GM23338 (cell line): ENCODE results near the gene PNLIPRP3. TPM values are rescaled to one million over a fixed set of nuclear protein-coding genes. Genes with fewer than 3 reads are reported as not detected.

ENCODE experiments used
- EZH2phosphoT487 ChIP-seq: fragments of 200-600 bp; sonication (generic); IDR thresholded peaks from one replicate; pipeline ENCODE4 v1.8.1; 2018; ENCODE audit warnings: antibody characterized with exemption; ENCODE audit not compliant: unreplicated experiment
- NANOG ChIP-seq: IDR thresholded peaks from 2 replicates; pipeline ENCODE4 v1.6.1; 2016; ENCODE audit warnings: antibody characterized with exemption, borderline replicate concordance
- POLR2AphosphoS5 ChIP-seq: IDR thresholded peaks from 2 replicates; pipeline ENCODE4 v1.6.1; 2016; ENCODE audit warnings: antibody characterized with exemption, low read depth
- polyA plus RNA-seq: library from polyadenylated mRNA; unstranded; fragments of >200 nt; fragmentation: Nextera tagmentation; extraction: Ambion mirVana; gene quantifications from 2 replicates; pipeline ENCODE4 v1.2.1, GENCODE V29; 2016
- total RNA-seq: library from RNA; depleted of rRNA; stranded (reverse); fragments of >200 nt; shearing (Covaris generic); gene quantifications from 2 replicates; pipeline ENCODE4 v1.2.3, GENCODE V29; 2014
- TF ChIP-seq, protein P1 (sequence below): IDR thresholded peaks from one replicate; pipeline ENCODE4 v1.6.1; 2018; ENCODE audit warnings: antibody characterized with exemption; ENCODE audit not compliant: unreplicated experiment
- TF ChIP-seq, protein P2 (sequence below): fragments of 250-450 bp; sonication (Bioruptor Pico); IDR thresholded peaks from 2 replicates; pipeline ENCODE4 v1.5.0; 2020; ENCODE audit warnings: mild to moderate bottlenecking, moderate library complexity

The PNLIPRP3 gene
- total and polyA plus RNA-seq, 2 experiments from 2014 or later, result not detected

DNA sequence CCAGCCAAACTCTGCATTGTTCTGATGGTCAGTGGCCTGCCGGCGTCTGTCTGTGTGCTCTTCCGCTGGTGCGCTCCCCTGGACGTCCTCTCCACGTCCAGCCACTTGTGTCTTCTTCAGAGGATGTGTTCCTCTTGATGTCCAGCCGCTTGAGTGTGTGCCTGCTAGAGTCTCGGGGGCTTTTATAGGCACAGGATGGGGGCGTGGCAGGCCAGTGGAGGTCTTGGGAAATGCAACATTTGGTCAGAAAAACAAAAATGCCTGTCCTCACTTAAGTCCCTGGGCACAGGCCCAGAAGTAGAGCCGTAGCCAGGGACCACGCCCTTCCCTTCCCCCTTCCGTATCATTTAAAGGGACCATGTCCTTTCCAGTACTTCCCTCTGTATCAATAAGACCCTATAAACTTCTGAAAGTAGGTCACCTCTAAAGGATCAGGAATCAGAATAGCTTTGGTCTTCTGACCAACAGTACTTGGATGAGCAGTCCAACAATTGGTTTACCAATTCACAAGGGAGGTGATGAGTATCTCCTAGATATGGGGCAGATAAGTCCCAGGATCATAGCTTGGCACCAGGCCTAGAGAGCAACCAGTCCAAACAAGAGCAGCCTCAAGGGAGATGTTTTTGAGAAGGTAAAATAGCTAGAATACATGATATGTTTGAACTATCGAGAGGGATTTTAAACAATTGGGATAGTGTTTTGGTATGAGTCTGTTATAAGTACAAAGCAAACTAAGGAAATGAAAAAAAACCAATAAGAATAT lies 32.2 kb upstream of the PNLIPRP3 start (continued):
- TF ChIP-seq, protein P1, sequence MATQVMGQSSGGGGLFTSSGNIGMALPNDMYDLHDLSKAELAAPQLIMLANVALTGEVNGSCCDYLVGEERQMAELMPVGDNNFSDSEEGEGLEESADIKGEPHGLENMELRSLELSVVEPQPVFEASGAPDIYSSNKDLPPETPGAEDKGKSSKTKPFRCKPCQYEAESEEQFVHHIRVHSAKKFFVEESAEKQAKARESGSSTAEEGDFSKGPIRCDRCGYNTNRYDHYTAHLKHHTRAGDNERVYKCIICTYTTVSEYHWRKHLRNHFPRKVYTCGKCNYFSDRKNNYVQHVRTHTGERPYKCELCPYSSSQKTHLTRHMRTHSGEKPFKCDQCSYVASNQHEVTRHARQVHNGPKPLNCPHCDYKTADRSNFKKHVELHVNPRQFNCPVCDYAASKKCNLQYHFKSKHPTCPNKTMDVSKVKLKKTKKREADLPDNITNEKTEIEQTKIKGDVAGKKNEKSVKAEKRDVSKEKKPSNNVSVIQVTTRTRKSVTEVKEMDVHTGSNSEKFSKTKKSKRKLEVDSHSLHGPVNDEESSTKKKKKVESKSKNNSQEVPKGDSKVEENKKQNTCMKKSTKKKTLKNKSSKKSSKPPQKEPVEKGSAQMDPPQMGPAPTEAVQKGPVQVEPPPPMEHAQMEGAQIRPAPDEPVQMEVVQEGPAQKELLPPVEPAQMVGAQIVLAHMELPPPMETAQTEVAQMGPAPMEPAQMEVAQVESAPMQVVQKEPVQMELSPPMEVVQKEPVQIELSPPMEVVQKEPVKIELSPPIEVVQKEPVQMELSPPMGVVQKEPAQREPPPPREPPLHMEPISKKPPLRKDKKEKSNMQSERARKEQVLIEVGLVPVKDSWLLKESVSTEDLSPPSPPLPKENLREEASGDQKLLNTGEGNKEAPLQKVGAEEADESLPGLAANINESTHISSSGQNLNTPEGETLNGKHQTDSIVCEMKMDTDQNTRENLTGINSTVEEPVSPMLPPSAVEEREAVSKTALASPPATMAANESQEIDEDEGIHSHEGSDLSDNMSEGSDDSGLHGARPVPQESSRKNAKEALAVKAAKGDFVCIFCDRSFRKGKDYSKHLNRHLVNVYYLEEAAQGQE, result no peak
- no peak for TF ChIP-seq POLR2AphosphoS5
- TF ChIP-seq NANOG, result no peak
- TF ChIP-seq, protein P2, sequence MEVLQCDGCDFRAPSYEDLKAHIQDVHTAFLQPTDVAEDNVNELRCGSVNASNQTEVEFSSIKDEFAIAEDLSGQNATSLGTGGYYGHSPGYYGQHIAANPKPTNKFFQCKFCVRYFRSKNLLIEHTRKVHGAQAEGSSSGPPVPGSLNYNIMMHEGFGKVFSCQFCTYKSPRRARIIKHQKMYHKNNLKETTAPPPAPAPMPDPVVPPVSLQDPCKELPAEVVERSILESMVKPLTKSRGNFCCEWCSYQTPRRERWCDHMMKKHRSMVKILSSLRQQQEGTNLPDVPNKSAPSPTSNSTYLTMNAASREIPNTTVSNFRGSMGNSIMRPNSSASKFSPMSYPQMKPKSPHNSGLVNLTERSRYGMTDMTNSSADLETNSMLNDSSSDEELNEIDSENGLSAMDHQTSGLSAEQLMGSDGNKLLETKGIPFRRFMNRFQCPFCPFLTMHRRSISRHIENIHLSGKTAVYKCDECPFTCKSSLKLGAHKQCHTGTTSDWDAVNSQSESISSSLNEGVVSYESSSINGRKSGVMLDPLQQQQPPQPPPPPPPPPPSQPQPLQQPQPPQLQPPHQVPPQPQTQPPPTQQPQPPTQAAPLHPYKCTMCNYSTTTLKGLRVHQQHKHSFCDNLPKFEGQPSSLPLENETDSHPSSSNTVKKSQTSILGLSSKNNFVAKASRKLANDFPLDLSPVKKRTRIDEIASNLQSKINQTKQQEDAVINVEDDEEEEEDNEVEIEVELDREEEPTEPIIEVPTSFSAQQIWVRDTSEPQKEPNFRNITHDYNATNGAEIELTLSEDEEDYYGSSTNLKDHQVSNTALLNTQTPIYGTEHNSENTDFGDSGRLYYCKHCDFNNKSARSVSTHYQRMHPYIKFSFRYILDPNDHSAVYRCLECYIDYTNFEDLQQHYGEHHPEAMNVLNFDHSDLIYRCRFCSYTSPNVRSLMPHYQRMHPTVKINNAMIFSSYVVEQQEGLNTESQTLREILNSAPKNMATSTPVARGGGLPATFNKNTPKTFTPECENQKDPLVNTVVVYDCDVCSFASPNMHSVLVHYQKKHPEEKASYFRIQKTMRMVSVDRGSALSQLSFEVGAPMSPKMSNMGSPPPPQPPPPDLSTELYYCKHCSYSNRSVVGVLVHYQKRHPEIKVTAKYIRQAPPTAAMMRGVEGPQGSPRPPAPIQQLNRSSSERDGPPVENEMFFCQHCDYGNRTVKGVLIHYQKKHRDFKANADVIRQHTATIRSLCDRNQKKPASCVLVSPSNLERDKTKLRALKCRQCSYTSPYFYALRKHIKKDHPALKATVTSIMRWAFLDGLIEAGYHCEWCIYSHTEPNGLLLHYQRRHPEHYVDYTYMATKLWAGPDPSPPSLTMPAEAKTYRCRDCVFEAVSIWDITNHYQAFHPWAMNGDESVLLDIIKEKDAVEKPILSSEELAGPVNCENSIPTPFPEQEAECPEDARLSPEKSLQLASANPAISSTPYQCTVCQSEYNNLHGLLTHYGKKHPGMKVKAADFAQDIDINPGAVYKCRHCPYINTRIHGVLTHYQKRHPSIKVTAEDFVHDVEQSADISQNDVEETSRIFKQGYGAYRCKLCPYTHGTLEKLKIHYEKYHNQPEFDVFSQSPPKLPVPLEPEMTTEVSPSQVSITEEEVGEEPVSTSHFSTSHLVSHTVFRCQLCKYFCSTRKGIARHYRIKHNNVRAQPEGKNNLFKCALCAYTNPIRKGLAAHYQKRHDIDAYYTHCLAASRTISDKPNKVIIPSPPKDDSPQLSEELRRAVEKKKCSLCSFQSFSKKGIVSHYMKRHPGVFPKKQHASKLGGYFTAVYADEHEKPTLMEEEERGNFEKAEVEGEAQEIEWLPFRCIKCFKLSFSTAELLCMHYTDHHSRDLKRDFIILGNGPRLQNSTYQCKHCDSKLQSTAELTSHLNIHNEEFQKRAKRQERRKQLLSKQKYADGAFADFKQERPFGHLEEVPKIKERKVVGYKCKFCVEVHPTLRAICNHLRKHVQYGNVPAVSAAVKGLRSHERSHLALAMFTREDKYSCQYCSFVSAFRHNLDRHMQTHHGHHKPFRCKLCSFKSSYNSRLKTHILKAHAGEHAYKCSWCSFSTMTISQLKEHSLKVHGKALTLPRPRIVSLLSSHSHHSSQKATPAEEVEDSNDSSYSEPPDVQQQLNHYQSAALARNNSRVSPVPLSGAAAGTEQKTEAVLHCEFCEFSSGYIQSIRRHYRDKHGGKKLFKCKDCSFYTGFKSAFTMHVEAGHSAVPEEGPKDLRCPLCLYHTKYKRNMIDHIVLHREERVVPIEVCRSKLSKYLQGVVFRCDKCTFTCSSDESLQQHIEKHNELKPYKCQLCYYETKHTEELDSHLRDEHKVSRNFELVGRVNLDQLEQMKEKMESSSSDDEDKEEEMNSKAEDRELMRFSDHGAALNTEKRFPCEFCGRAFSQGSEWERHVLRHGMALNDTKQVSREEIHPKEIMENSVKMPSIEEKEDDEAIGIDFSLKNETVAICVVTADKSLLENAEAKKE, result no peak
- TF ChIP-seq EZH2phosphoT487, result no peak
